HepG2 (cell line): ENCODE data around the gene CXCR4. TPM values are rescaled to one million over a fixed set of nuclear protein-coding genes. Genes with fewer than 3 reads are reported as not detected.

Source experiments
- ATAC-seq: fragments of 200-7000 bp; cut with Tn5 transposase; 3 replicates; pipeline ENCODE4 v1.9.1; 2020; ENCODE audit warnings: mild to moderate bottlenecking, moderate library complexity
- BruUV-seq: library from RNA; stranded (reverse); fragments of 400-500 nt; replicated peaks from 2 replicates; lab custom pipeline; 2021; lab: Mats Ljungman, UMichigan
- CTCF ChIA-PET: fragments of 300-600 bp; formaldehyde crosslinking; extraction: SDS; loops from one replicate; lab custom pipeline; 2021; ENCODE audit warnings: low total read pairs, inconsistent platforms, low intra/inter-chr PET ratio; lab: Yijun Ruan, JAX
- POLR2A ChIA-PET: fragments of 350-600 bp; sonication (Branson Sonifier 250); formaldehyde crosslinking; loops from one replicate; lab custom pipeline; 2020; ENCODE audit warnings: antibody characterized with exemption, inconsistent platforms; lab: Yijun Ruan, JAX
- DNase-seq: peaks from one replicate; pipeline ENCODE4 v3.0.0-alpha.2; 2015; ENCODE audit warnings: low spot score
- FAIRE-seq: peaks from 3 replicates; lab custom pipeline; 2011; peaks lifted over from hg19 to GRCh38; lab: Jason Lieb, UNC
- H2AFZ ChIP-seq: one replicate; pipeline ENCODE4 v1.6.1; 2011; ENCODE audit warnings: low read length, inconsistent platforms
- H3K27ac ChIP-seq: fragments of 300-600 bp; 3 replicates; pipeline ENCODE4 v1.8.0; 2011; ENCODE audit warnings: mixed run types, mild to moderate bottlenecking, mixed read lengths, low read length, inconsistent platforms; ENCODE audit not compliant: insufficient read depth; ENCODE audit errors: extremely low read length
- H3K27me3 ChIP-seq, 2 experiments: fragments of 200-600 bp in 1 of 2; 2 replicates in 1 of 2; 3 replicates in 1 of 2; pipeline versions ENCODE4 v1.6.0 to v1.8.0; 2011; ENCODE audit warnings: low read length in 2 of 2, mild to moderate bottlenecking in 2 of 2, moderate library complexity in 2 of 2, inconsistent platforms in 1 of 2; ENCODE audit not compliant: insufficient read depth in 2 of 2, control insufficient read depth in 1 of 2
- H3K36me3 ChIP-seq, 2 experiments: fragments of 200-600 bp in 1 of 2; replicated peaks in 1 of 2; 2 replicates in 1 of 2; 3 replicates in 1 of 2; pipeline versions ENCODE4 v1.5.1 to v1.8.0; 2011; ENCODE audit warnings: low read length in 2 of 2, inconsistent platforms in 1 of 2; ENCODE audit not compliant: insufficient read depth in 2 of 2, control insufficient read depth in 1 of 2
- H3K4me1 ChIP-seq: 2 replicates; pipeline ENCODE4 v1.5.1; 2012; ENCODE audit warnings: low read length, inconsistent platforms; ENCODE audit not compliant: insufficient read depth
- H3K4me2 ChIP-seq: 2 replicates; pipeline ENCODE4 v1.6.0; 2011; ENCODE audit warnings: low read depth, low read length, inconsistent platforms
- H3K4me3 ChIP-seq, 3 experiments: fragments of 200-600 bp in 1 of 3; sonication (generic), shearing (Covaris generic) in 1 of 3; replicated peaks in 1 of 3; 2 replicates each; pipeline ENCODE4 v1.5.1; 2011 to 2016; ENCODE audit warnings: low read length in 3 of 3, inconsistent platforms in 2 of 3, low read depth in 2 of 3, mild to moderate bottlenecking in 2 of 3, control low read depth in 1 of 3, mixed read lengths in 1 of 3; ENCODE audit not compliant: insufficient read depth in 1 of 3
- H3K79me2 ChIP-seq: one replicate; pipeline ENCODE4 v1.6.1; 2011; ENCODE audit warnings: low read length, inconsistent platforms; ENCODE audit not compliant: insufficient read depth
- H3K9ac ChIP-seq: 2 replicates; pipeline ENCODE4 v1.6.0; 2011; ENCODE audit warnings: mild to moderate bottlenecking, low read depth, low read length, inconsistent platforms; ENCODE audit not compliant: insufficient read depth
- H3K9me3 ChIP-seq: 2 replicates; pipeline ENCODE4 v1.5.1; 2012; ENCODE audit warnings: mild to moderate bottlenecking, low read length
- H4K20me1 ChIP-seq: 2 replicates; pipeline ENCODE4 v1.6.0; 2011; ENCODE audit warnings: inconsistent platforms, mild to moderate bottlenecking, low read length, moderate library complexity; ENCODE audit not compliant: insufficient read depth
- RFX5 ChIP-seq: IDR thresholded peaks from 2 replicates; pipeline ENCODE4 v1.6.1; 2011; ENCODE audit warnings: low read depth, low read length, improper control_type of control experiment
- TSC22D2 ChIP-seq: sonication (generic); formaldehyde crosslinking; IDR thresholded peaks from 2 replicates; pipeline ENCODE4 v1.5.1; 2020; ENCODE audit warnings: missing genetic modification reagents, mild to moderate bottlenecking, borderline replicate concordance
- ZNF672 ChIP-seq: sonication (generic); formaldehyde crosslinking; IDR thresholded peaks from 2 replicates; pipeline ENCODE4 v1.8.1; 2022; ENCODE audit warnings: missing genetic modification reagents
- WGBS: methylation state at CpG from one replicate; pipeline ENCODE4 v1.1.6; 2017; ENCODE audit warnings: low lambda C conversion rate; 5-methylcytosine and 5-hydroxymethylcytosine counted together
- in situ Hi-C: cut with HindIII; loops from 2 replicates; pipeline ENCODE4 v1.10.0; 2017; ENCODE audit warnings: low pct_unique_long_range_greater_than_20kb; ENCODE audit not compliant: extremely low pct_ligation_motif_present
- intact Hi-C: fragments of 100-400 bp; cut with micrococcal nuclease; formaldehyde crosslinking; loops from one replicate; pipeline ENCODE4 v1.10.0; 2022; ENCODE audit not compliant: unreplicated experiment
- polyA plus RNA-seq, 8 experiments: library from polyadenylated mRNA; depleted of rRNA in 3 of 8; stranded (reverse) in 7 of 8; unstranded in 1 of 8; fragments of >200 nt; fragmentation: Illumina TruSeq in 4 of 8; extraction: Trizol in 4 of 8; gene quantifications; 2 replicates each; pipeline versions ENCODE4 v1.2.1 to v1.2.3, GENCODE V29; 2011 to 2016; ENCODE audit warnings: low read depth in 4 of 8, missing spikeins in 1 of 8, mixed read lengths in 1 of 8; ENCODE audit not compliant: insufficient read depth in 1 of 8
- total RNA-seq, 5 experiments: library from RNA; depleted of rRNA; stranded (reverse); fragments of >200 nt; fragmentation: Illumina TruSeq; extraction: Trizol; gene quantifications; 2 replicates each; pipeline ENCODE4 v1.2.3, GENCODE V29; 2016; ENCODE audit warnings: low read depth in 1 of 5
- TF ChIP-seq, protein P1 (sequence below): sonication (generic); formaldehyde crosslinking; IDR thresholded peaks from 2 replicates; pipeline ENCODE4 v1.9.0; 2021; ENCODE audit warnings: mild to moderate bottlenecking, missing genetic modification reagents

CXCR4 gene
- total and polyA plus RNA-seq, 2 of the 13 experiments (the other 11 are each of a cell fraction or from before 2014, with no cell fraction given): 0.34 to 0.55 TPM

- TF ChIP-seq, protein P1, sequence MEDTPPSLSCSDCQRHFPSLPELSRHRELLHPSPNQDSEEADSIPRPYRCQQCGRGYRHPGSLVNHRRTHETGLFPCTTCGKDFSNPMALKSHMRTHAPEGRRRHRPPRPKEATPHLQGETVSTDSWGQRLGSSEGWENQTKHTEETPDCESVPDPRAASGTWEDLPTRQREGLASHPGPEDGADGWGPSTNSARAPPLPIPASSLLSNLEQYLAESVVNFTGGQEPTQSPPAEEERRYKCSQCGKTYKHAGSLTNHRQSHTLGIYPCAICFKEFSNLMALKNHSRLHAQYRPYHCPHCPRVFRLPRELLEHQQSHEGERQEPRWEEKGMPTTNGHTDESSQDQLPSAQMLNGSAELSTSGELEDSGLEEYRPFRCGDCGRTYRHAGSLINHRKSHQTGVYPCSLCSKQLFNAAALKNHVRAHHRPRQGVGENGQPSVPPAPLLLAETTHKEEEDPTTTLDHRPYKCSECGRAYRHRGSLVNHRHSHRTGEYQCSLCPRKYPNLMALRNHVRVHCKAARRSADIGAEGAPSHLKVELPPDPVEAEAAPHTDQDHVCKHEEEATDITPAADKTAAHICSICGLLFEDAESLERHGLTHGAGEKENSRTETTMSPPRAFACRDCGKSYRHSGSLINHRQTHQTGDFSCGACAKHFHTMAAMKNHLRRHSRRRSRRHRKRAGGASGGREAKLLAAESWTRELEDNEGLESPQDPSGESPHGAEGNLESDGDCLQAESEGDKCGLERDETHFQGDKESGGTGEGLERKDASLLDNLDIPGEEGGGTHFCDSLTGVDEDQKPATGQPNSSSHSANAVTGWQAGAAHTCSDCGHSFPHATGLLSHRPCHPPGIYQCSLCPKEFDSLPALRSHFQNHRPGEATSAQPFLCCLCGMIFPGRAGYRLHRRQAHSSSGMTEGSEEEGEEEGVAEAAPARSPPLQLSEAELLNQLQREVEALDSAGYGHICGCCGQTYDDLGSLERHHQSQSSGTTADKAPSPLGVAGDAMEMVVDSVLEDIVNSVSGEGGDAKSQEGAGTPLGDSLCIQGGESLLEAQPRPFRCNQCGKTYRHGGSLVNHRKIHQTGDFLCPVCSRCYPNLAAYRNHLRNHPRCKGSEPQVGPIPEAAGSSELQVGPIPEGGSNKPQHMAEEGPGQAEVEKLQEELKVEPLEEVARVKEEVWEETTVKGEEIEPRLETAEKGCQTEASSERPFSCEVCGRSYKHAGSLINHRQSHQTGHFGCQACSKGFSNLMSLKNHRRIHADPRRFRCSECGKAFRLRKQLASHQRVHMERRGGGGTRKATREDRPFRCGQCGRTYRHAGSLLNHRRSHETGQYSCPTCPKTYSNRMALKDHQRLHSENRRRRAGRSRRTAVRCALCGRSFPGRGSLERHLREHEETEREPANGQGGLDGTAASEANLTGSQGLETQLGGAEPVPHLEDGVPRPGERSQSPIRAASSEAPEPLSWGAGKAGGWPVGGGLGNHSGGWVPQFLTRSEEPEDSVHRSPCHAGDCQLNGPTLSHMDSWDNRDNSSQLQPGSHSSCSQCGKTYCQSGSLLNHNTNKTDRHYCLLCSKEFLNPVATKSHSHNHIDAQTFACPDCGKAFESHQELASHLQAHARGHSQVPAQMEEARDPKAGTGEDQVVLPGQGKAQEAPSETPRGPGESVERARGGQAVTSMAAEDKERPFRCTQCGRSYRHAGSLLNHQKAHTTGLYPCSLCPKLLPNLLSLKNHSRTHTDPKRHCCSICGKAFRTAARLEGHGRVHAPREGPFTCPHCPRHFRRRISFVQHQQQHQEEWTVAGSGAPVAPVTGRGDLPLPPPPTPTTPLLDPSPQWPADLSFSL (CRISPR knock-in tag): no peak
These were observed 14.8 kb upstream of the CXCR4 start (continued) for GRCh38 chr2:136132825-136133155.

DNA sequence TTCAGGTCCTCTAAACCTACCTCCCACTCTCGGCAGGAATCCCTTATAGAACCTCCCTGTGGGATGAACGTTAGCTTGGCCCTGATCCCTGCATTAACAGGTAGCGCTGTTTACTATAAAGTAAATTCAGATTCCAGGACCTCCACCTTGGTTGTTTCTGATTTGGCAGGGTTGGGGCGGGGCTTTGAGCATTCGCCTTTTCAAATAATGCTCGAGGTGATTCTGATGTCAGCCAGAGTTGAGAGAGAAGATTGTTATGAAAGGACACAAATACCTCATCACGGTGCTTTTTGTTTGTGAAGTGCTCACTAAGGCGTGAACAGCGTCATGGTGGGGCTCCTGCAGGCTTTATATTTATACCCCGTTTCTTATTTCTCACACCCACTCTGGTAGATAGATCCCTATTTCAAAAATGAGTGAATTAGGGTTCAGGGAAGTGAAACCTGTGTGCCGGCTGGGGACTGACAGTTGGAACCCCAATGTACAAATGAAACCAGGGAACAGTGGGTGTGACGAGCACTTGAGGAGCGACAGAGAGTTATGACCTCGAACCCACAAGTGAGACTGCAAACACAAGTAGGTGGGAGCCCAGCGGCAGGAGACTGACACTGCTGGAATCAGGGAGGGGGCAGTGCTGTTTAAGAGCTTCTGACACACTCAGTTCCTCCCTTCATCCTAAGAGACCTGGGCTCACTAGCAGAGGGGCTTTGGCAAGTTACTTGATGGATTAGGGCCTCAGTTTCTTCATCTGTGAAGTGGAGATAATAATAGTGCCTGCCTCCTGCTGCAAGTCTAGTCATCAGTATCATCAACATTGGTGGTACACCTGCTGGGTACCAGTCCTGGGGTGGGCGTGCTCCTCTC is 14.2 kb upstream of the CXCR4 start:
- FAIRE-seq: no peak
- POLR2A ChIA-PET: no interaction called here

More for the DNA sequence above, 14.2 kb upstream of the CXCR4 start:
- CTCF ChIA-PET: no interaction called here
- WGBS: 28% methylated on average over 16 of the region's 16 CpGs
- in situ Hi-C loops (no loop called here), intact Hi-C loops (no loop called here)
- TF ChIP-seq RFX5 (no peak), ZNF672 (CRISPR knock-in tag) (no peak), TSC22D2 (CRISPR knock-in tag) (no peak)
- no TSS peak for BruUV-seq
- Histone ChIP-seq H3K9ac (no peak overlapping the region), H3K27ac (no peak overlapping the region), H3K79me2 (no peaks in the 10 kb centered on the region), H3K27me3 (peaks cover 0 to 7% of the 10 kb centered on the region in 2 experiments; a peak in 4 of 5 replicates), H3K4me2 (no peak overlapping the region), H3K4me1 (no peaks in the 10 kb centered on the region), H3K36me3 (no peaks in the 10 kb centered on the region), H3K4me3 (no peak overlapping the region), H2AFZ (no peak overlapping the region), H4K20me1 (no peaks in the 10 kb centered on the region), H3K9me3 (no peaks in the 10 kb centered on the region)
- ATAC-seq (no peak), DNase-seq (no peak)
